ENCODE measurements around the gene CDC25A.

DNA sequence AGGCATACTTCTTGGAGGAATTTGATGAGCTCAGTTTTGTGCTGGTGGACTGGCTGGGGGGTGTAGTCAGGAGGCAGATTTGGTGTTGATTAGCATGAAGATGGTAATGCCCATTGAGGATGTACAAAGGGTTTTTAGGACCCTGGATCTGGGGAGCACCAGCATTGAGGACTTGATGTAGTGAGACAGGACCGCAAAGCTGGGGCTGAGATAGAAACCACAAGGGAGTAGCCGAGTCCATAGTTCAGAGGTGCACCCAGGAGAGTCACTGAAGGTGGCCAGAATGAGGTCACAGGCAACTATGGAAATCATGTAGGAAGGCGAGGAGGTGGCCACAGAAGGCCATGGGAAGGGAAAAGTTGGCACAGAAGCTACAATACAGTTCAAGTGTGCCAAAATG, 2.7 kb upstream of the CDC25A start:
- TF ChIP-seq, protein P1, sequence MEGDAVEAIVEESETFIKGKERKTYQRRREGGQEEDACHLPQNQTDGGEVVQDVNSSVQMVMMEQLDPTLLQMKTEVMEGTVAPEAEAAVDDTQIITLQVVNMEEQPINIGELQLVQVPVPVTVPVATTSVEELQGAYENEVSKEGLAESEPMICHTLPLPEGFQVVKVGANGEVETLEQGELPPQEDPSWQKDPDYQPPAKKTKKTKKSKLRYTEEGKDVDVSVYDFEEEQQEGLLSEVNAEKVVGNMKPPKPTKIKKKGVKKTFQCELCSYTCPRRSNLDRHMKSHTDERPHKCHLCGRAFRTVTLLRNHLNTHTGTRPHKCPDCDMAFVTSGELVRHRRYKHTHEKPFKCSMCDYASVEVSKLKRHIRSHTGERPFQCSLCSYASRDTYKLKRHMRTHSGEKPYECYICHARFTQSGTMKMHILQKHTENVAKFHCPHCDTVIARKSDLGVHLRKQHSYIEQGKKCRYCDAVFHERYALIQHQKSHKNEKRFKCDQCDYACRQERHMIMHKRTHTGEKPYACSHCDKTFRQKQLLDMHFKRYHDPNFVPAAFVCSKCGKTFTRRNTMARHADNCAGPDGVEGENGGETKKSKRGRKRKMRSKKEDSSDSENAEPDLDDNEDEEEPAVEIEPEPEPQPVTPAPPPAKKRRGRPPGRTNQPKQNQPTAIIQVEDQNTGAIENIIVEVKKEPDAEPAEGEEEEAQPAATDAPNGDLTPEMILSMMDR (IDR thresholded peaks at IDR 0.05; ENCODE audit: poor library complexity) = no peak
- no peak for TF ChIP-seq EZH2 (IDR thresholded peaks at IDR 0.05; ENCODE audit: borderline replicate concordance)
- TF ChIP-seq EZH2phosphoT487 (IDR thresholded peaks at IDR 0.05; ENCODE audit: low read depth, severe bottlenecking, unreplicated experiment) = no peak

All from hepatocyte (in vitro differentiated cells).